ENCODE measurements around the gene GRIFIN. TPM values are rescaled to one million over a fixed set of nuclear protein-coding genes. Genes with fewer than 3 reads are reported as not detected.
A peak's percentile ranks its signal among the peaks of the same experiment; 100 is the strongest.

The GRIFIN gene
- polyA plus RNA-seq, 2 of the 4 experiments (the other 2 are of a cell fraction): not detected

DNA sequence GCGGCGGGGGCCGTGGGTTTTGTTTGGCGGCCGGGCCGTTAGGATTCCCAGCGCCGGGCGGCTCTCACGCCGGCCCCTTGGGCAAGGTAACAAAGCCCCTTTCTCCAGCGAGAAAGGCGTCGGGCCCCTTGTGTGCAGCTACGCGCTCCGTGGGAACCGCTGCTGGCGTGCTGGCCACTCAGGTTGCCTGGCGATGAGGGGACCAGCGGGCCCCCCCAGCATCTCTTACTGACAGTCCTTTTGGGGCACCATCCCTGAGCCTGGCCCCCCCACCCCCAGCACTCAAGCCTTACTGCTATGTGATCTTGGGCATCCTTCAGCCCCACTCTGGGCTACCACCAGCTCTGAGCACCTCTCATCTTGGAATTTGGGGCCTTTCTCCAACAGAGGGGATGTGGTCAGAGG lies 45.1 kb upstream of the GRIFIN start:
- no peak for ATAC-seq
- DNase-seq (ENCODE audit: low read depth in 1 of 2, low spot score in 1 of 2): no peak
- CTCF ChIA-PET: interaction anchor here (1.3 to 1.4 kb wide), 2 partner anchors 37 to 43 kb away, joined by 3 to 4 read pairs; partner anchors contain the start of gene IQCE
- H3K27ac ChIP-seq: peak overlapping the region in 1 of 2 experiments; percentile 95; a peak in 3 of 6 replicates
- H3K4me3 ChIP-seq: no peak overlapping the region; the same call in 2 of the 3 replicates
- TF ChIP-seq TFCP2L1 (CRISPR knock-in tag; IDR thresholded peaks at IDR 0.05) (no peak), POLR2AphosphoS2 (conservative IDR thresholded peaks at IDR 0.05; ENCODE audit: low read length) (no peak), ATOH8 (CRISPR knock-in tag; IDR thresholded peaks at IDR 0.05; ENCODE audit: low read depth) (no peak), CBX8 (IDR thresholded peaks at IDR 0.05) (no peak), USF2 (IDR thresholded peaks at IDR 0.05) (no peak), HOXB5 (CRISPR knock-in tag; IDR thresholded peaks at IDR 0.05) (no peak), ESRRA (IDR thresholded peaks at IDR 0.05; ENCODE audit: borderline replicate concordance, low read length) (no peak), ELK1 (IDR thresholded peaks at IDR 0.05; ENCODE audit: low read depth, low read length) (no peak), FOSB (CRISPR knock-in tag; IDR thresholded peaks at IDR 0.05) (no peak), MAZ (IDR thresholded peaks at IDR 0.05; ENCODE audit: borderline replicate concordance, low read depth, low read length) (no peak), REST (IDR thresholded peaks at IDR 0.05) (no peak), BHLHE40 (IDR thresholded peaks at IDR 0.05; ENCODE audit: low read depth, low read length) (no peak)
- TF ChIP-seq, protein P1, sequence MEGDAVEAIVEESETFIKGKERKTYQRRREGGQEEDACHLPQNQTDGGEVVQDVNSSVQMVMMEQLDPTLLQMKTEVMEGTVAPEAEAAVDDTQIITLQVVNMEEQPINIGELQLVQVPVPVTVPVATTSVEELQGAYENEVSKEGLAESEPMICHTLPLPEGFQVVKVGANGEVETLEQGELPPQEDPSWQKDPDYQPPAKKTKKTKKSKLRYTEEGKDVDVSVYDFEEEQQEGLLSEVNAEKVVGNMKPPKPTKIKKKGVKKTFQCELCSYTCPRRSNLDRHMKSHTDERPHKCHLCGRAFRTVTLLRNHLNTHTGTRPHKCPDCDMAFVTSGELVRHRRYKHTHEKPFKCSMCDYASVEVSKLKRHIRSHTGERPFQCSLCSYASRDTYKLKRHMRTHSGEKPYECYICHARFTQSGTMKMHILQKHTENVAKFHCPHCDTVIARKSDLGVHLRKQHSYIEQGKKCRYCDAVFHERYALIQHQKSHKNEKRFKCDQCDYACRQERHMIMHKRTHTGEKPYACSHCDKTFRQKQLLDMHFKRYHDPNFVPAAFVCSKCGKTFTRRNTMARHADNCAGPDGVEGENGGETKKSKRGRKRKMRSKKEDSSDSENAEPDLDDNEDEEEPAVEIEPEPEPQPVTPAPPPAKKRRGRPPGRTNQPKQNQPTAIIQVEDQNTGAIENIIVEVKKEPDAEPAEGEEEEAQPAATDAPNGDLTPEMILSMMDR (IDR thresholded peaks at IDR 0.05): no peak
- no peak for FAIRE-seq
- H3K9me3 ChIP-seq: no peaks in the 10 kb centered on the region
- POLR2A ChIA-PET: no interaction called here
- peak overlapping the region; percentile 99 for H3K4me2 ChIP-seq
- peaks cover 76% of the 10 kb centered on the region for H3K4me1 ChIP-seq
- WGBS (ENCODE audit: missing lambda C conversion rate): 94% methylated on average over 9 of the region's 21 CpGs

GRCh38 chr7:2520761-2521290 lies 44.6 kb upstream of the GRIFIN start:
- TF ChIP-seq JUNB (IDR thresholded peaks at IDR 0.05): no peak
- FAIRE-seq: no peak
- 59% methylated on average over 4 of the region's 12 CpGs for WGBS (ENCODE audit: missing lambda C conversion rate)
- POLR2A ChIA-PET: interaction anchor here (0.7 kb wide), 1 partner anchor 23 kb away, joined by 3 read pairs; no protein-coding TSS in a partner anchor
- Histone ChIP-seq H3K27ac (peak overlapping the region in 1 of 2 experiments; percentile 95; a peak in 3 of 6 replicates), H3K4me2 (peak overlapping the region; percentile 99), H3K4me3 (peak overlapping the region; percentile 55), H3K9me3 (no peaks in the 10 kb centered on the region), H3K4me1 (peaks cover 76% of the 10 kb centered on the region)
- DNase-seq (ENCODE audit: low read depth in 1 of 2, low spot score in 1 of 2): no peak
- no peak for ATAC-seq
- CTCF ChIA-PET: interaction anchor here (1.3 to 1.4 kb wide), 2 partner anchors 38 to 43 kb away, joined by 3 to 4 read pairs; partner anchors contain the start of gene IQCE

Data from A549 (cell line).